Bronchial epithelial cell (primary cell): Measurements from ENCODE around the gene HIGD2A. TPM values are rescaled to one million over a fixed set of nuclear protein-coding genes. Genes with fewer than 3 reads are reported as not detected.

Source experiments
- DNase-seq: peaks from one replicate; pipeline ENCODE4 v3.0.0-alpha.2; 2010; ENCODE audit warnings: low read depth
- FAIRE-seq: peaks from 2 replicates; lab custom pipeline; 2011; peaks lifted over from hg19 to GRCh38; lab: Jason Lieb, UNC
- H3K27me3 ChIP-seq: 2 replicates; pipeline ENCODE4 v1.5.1; 2011; ENCODE audit warnings: low read length; ENCODE audit not compliant: control insufficient read depth, insufficient read depth
- H3K36me3 ChIP-seq: 2 replicates; pipeline ENCODE4 v1.5.1; 2011; ENCODE audit warnings: low read length; ENCODE audit not compliant: control insufficient read depth, insufficient read depth
- H3K4me3 ChIP-seq: 2 replicates; pipeline ENCODE4 v1.5.1; 2011; ENCODE audit warnings: mild to moderate bottlenecking, low read depth, low read length, control low read depth
- total RNA-seq: library from RNA; depleted of rRNA; stranded (reverse); fragments of >200 nt; gene quantifications from 2 replicates; pipeline ENCODE4 v1.2.1, GENCODE V29; 2014
- TF ChIP-seq, protein P1 (sequence below): IDR thresholded peaks from 2 replicates; pipeline ENCODE4 v1.5.1; 2011; ENCODE audit warnings: mild to moderate bottlenecking, moderate library complexity, low read length, control low read depth, inconsistent platforms; ENCODE audit not compliant: insufficient read depth, severe bottlenecking

The HIGD2A gene
- total RNA-seq, 1 donor from 2014 or later, result 20.8 TPM

DNA sequence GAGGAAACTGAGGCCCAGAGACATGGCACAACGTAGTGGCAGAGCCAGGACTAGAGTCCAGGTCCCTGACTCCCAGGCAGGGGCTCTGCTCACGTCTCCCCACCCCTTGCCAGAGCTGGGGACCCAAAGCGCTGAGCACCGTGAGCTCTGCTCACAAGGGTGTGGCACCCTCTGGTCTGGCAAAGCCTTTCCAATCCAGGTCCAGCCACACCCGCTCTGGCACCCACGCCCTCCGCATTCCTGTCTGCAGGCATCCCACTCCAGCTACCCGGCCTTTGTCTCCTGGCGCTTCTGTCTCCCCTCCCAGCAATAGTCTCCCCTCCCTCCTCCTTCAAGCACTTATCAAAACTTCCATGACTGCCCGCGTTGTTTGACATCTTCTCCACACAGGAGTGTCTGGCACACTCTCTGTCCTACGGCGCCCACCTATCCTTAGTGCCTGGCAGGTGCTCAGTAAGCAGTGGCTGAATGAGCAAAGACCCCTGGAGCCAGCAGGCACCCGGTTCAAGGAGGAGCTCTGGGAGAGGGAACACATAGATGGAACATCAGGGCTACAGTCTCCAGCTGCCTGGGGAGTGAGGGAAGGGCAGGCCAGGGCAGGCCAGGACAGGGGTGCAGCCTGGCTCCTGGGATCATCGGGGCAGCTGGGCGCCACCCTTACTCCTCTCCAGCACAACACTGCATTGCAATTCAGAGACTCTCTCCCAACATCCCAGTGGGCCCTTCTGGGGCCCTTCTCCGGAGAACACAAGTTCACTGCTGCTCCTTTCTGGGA is 12.0 kb downstream of the HIGD2A start:
- TF ChIP-seq, protein P1, sequence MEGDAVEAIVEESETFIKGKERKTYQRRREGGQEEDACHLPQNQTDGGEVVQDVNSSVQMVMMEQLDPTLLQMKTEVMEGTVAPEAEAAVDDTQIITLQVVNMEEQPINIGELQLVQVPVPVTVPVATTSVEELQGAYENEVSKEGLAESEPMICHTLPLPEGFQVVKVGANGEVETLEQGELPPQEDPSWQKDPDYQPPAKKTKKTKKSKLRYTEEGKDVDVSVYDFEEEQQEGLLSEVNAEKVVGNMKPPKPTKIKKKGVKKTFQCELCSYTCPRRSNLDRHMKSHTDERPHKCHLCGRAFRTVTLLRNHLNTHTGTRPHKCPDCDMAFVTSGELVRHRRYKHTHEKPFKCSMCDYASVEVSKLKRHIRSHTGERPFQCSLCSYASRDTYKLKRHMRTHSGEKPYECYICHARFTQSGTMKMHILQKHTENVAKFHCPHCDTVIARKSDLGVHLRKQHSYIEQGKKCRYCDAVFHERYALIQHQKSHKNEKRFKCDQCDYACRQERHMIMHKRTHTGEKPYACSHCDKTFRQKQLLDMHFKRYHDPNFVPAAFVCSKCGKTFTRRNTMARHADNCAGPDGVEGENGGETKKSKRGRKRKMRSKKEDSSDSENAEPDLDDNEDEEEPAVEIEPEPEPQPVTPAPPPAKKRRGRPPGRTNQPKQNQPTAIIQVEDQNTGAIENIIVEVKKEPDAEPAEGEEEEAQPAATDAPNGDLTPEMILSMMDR, result no peak
- H3K4me3 ChIP-seq, result no peak overlapping the region
- DNase-seq (peak; percentile 53), FAIRE-seq (no peak)
- H3K27me3 ChIP-seq, result no peaks in the 10 kb centered on the region
- peaks cover 23% of the 10 kb centered on the region for H3K36me3 ChIP-seq

DNA sequence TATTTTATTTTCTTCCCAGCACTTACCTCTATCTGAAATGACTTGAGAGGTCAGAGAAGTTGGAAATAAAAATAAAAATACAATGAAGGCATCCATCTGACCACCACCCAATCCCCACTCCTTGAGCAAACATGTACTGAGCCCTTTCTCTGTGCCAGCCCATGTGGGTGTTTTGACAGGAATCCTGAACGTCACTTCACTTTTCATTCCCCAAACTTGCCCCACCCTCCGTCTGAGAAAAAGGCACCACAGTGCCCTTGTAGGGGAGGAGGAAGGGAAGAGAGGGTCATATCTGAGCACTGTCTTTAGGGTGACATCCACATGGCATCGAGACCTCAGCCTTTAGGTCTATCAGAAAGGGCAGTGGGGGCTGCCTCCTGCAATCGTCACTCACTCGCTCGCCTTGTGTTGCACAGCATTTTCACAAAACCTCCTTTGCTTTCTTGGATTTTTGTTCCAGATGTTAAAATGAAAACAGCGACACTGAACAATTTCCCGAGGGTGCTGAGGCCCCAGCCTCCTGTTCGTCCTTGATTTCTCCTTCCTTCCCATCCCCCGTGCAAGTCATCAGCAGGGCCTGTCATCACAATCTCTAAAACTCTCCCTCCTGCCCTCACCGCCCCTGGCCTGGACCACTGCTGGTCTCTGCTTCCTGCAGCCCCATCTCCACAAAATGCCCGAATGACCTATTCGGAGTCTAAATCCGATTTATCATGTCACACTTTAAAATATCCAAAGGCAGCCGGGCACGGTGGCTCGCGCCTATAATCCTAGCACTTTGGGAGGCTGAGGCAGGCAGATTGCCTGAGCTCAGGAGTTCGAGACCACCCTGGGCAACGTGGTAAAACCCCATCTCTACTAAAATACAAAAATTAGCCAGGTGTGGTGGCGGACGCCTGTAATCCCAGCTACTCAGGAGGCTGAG is 13.0 kb downstream of the HIGD2A start:
- no peaks in the 10 kb centered on the region for H3K27me3 ChIP-seq
- H3K36me3 ChIP-seq, result peaks cover 18% of the 10 kb centered on the region
- H3K4me3 ChIP-seq, result no peak overlapping the region
- FAIRE-seq (no peak), DNase-seq (no peak)
- TF ChIP-seq, protein P1, result no peak

DNA sequence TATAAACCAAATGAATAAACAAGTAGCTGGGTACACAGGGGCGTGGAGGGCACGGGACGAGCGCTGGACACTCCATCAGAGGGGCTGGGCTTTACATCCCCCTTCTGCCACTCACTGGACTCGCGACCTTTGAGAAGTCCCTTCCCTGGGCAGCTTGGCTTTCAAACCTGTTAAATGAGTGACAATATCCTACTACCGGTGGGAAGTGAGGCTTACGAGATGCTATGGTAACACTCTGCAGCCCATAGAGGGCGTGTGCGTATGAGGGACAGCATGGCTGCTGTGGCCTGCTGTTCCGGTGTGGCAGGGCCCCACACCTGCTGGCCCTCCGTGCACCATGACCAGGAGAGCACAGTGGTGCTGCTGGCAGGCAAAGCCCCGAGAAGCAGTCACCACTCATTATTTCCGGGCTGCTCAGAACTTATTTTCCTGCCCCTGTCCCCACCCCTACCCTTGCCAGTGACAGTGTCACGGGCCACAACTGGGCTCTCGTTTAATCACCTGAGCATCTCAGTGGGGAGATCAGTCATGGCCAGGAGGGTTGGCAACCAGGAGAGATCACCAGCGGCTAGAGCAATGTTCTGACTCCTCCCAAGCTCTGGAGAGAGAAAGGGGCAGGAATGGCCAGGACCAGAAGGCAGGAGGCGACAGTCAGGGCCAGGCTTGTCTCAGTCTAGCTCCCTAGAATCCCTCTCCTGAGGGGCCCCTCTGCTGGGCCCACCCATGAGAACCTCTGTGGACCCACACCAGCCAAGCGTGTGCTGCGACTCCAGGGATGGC is 17.3 kb downstream of the HIGD2A start:
- no peak for DNase-seq
- TF ChIP-seq, protein P1, result peak; percentile 19
- FAIRE-seq, result no peak
- H3K36me3 ChIP-seq, result peaks cover 19% of the 10 kb centered on the region
- H3K27me3 ChIP-seq, result no peaks in the 10 kb centered on the region
- H3K4me3 ChIP-seq, result no peak overlapping the region

DNA sequence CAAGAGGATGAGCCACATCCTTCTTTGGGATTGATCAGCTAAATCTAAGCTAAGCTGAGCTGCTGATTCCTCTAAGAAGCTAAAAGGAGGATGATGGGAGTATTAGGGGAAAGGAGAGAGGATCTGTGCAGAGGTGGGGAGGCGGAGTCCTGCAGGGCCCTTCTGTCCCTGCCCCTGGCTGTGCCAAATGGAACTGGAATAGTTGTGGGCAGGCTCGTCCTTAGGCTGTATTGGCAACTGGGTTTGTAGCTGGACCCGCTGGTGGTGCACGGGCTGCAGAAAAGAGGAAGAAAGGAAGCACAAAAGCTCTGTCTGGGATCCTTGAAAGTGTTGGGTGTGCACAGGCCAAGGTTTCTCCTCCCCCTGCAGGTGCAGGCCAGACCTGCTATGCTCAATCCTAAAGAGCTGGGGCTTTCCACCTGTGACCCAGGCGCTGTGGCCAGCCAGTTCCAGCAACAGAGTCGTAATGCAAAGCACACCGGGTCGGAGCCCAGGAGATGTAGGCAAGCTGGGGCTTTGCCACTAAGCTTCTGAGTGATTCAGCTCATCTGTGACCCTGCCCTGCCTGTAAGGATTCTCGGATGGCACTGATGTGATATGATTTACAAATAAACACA is 18.0 kb downstream of the HIGD2A start:
- H3K36me3 ChIP-seq, result peaks cover 19% of the 10 kb centered on the region
- TF ChIP-seq, protein P1, result no peak
- no peak overlapping the region for H3K4me3 ChIP-seq
- H3K27me3 ChIP-seq, result no peaks in the 10 kb centered on the region
- FAIRE-seq, result peak; percentile 93
- DNase-seq, result no peak
